Esophagus (tissue), 2 donors: ENCODE results near the gene ITCH. TPM values are rescaled to one million over a fixed set of nuclear protein-coding genes. Genes with fewer than 3 reads are reported as not detected.
"Not testable (repeated sequence)": the region's sequence is repeated elsewhere in the genome, so short reads cannot be mapped to it uniquely, and the experiment has no call there.

Source experiments
- H3K27ac ChIP-seq, 2 donors: one replicate each; pipeline ENCODE4 v1.5.1; 2013; ENCODE audit warnings: low read depth in 2 of 2, mild to moderate bottlenecking in 2 of 2, inconsistent platforms in 1 of 2, low read length in 1 of 2, moderate library complexity in 1 of 2
- H3K27me3 ChIP-seq, 2 donors: one replicate each; pipeline ENCODE4 v1.6.1; 2013; ENCODE audit warnings: low read length in 2 of 2, control low read depth in 1 of 2, mild to moderate bottlenecking in 1 of 2; ENCODE audit not compliant: insufficient read depth in 2 of 2, control insufficient read depth in 1 of 2
- H3K36me3 ChIP-seq, 2 donors: one replicate each; pipeline ENCODE4 v1.6.1; 2013; ENCODE audit warnings: low read length in 1 of 2; ENCODE audit not compliant: control insufficient read depth in 2 of 2, insufficient read depth in 2 of 2
- H3K4me1 ChIP-seq, 2 donors: one replicate each; pipeline ENCODE4 v1.6.1; 2013; ENCODE audit warnings: low read length in 1 of 2; ENCODE audit not compliant: control insufficient read depth in 2 of 2, insufficient read depth in 2 of 2
- H3K4me3 ChIP-seq, 2 donors: one replicate each; pipeline ENCODE4 v1.5.1; 2013; ENCODE audit warnings: low read length in 2 of 2, mild to moderate bottlenecking in 2 of 2, low read depth in 1 of 2, moderate library complexity in 1 of 2
- H3K9me3 ChIP-seq, 2 donors: one replicate each; pipeline ENCODE4 v1.6.1; 2013; ENCODE audit warnings: mild to moderate bottlenecking in 2 of 2, low read depth in 1 of 2, low read length in 1 of 2, moderate library complexity in 1 of 2; ENCODE audit not compliant: control insufficient read depth in 2 of 2, insufficient read depth in 1 of 2
- WGBS, 2 donors: extraction: QIAGEN DNeasy Blood & Tissue Kit; methylation state at CpG; one replicate each; pipeline ENCODE4 v1.1.7; 2013; 5-methylcytosine and 5-hydroxymethylcytosine counted together
- polyA plus RNA-seq, 2 donors: library from polyadenylated mRNA; stranded (reverse); fragments of 200-250 nt; gene quantifications; one replicate each; pipeline ENCODE4 v1.2.3, GENCODE V29; 2013
- donor health status: healthy with polysubstance abuse.
- donor health status: Bipolar disorder and iron deficiency.

Gene ITCH
- polyA plus RNA-seq, 2 donors: 19.3 to 19.7 TPM

DNA sequence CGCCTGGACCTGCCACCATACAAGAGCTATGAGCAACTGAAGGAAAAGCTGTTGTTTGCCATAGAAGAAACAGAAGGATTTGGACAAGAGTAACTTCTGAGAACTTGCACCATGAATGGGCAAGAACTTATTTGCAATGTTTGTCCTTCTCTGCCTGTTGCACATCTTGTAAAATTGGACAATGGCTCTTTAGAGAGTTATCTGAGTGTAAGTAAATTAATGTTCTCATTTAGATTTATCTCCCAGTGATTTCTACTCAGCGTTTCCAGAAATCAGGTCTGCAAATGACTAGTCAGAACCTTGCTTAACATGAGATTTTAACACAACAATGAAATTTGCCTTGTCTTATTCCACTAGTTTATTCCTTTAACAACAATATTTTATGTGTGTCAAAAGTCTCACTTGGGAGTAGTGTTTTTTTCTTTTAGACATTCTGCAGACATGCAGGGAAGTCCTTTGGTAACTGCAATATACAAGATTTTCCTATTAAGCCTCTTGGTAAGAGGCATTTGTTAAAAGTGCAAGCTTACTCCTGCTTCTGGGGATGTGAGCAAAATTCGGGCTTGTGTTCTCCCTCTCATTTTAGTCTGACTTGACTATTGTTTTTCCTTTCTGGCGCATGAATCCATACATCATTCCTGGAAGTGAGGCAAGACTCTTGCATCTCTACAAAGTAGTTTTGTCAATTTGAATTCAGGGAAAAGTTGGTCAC is 144.8 kb downstream of the ITCH start:
- Histone ChIP-seq H3K27me3 (no peaks in the 10 kb centered on the region), H3K4me1 (no peaks in the 10 kb centered on the region), H3K27ac (no peak overlapping the region), H3K4me3 (no peak overlapping the region), H3K9me3 (no peaks in the 10 kb centered on the region), H3K36me3 (peaks cover 6 to 9% of the 10 kb centered on the region in 2 donors)
- 87% methylated on average over 4 of the region's 4 CpGs for WGBS, 2 donors

DNA sequence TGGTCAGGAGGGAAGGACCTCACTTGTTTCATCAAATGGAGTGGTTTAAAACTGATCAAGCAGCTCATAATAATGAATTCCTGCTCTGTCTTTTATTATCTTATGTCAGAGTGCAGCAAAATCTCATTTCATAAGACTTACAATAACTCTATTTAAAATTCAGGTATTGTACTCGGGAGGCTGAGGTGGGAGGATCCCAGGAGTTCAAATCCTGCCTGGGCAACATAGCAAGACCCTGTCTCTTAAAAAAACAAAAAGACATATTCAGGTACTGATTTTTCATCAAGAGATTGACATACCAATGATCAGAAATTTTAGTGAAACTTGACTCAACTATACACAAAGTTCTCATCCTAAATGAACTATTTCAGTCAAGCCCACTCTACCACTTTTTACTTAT is 147.5 kb downstream of the ITCH start:
- H3K4me3 ChIP-seq: no peak overlapping the region
- no peaks in the 10 kb centered on the region for H3K4me1 ChIP-seq
- no peaks in the 10 kb centered on the region for H3K27me3 ChIP-seq
- H3K27ac ChIP-seq: no peak overlapping the region
- H3K36me3 ChIP-seq: peaks cover 4 to 6% of the 10 kb centered on the region in 2 donors
- no peaks in the 10 kb centered on the region for H3K9me3 ChIP-seq
- 95 to 100% methylated on average over 1 of the region's 1 CpG for whole genome bisulfite sequencing, 2 donors

DNA sequence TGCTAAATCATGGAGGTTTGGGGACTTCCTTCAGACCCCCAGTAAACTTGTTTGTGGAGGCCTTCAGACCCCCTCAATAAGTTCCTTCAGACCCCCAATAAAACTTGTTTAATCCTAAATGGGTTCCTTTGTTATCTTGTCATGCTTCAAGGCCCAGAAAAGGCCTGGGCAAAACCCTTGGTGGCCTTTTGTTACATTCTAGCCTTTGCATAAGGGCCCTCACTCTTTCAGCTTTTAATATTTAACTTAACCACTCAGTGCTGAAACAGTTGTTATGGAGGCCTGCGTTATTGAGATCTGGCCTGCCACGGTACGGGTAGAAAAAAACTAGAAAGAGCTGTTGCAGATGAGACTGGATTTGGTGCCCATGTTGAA is 148.8 kb downstream of the ITCH start:
- 87 to 95% methylated on average over 3 of the region's 3 CpGs for WGBS, 2 donors
- no peaks in the 10 kb centered on the region for H3K27me3 ChIP-seq
- H3K27ac ChIP-seq: no peak overlapping the region
- H3K9me3 ChIP-seq: no peaks in the 10 kb centered on the region
- peaks cover 0 to 6% of the 10 kb centered on the region in 2 donors for H3K36me3 ChIP-seq
- no peaks in the 10 kb centered on the region for H3K4me1 ChIP-seq
- H3K4me3 ChIP-seq: no peak overlapping the region

DNA sequence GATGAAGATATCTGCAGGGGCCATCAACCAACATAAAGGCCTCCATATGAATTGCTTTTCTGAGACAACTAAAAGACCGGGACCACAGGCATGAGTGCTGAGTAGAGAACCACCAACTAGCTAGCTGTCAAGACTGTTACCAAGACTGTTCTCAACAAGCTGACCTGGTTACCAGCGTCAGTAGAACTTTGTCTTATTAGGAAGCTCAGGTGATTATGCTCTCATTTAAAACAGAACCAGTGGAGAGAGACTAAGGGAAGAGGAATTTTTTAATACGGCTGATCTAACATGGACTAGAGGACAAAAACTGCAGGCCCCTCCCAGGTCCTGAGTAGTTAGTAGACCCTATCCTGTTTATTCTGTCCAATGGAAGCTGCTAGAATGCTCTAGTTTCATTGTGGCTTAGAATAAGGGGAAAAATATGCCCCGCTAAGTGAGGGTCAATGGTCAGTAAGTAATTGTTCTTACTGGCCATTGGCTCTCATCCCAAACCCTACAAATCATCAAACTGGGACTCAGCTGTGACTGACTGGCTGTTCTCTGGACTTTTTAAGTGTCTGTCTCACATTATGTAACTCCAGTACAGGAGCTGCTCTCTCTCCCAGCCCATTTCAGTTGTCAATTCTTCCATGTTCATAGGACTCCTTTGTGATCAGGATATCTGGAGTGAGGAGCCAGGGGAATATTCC is 149.3 kb downstream of the ITCH start:
- Histone ChIP-seq H3K27me3 (no peaks in the 10 kb centered on the region), H3K4me3 (no peak overlapping the region), H3K9me3 (no peaks in the 10 kb centered on the region), H3K4me1 (no peaks in the 10 kb centered on the region), H3K36me3 (peaks cover 0 to 6% of the 10 kb centered on the region in 2 donors), H3K27ac (no peak overlapping the region)
- 88 to 90% methylated on average over 4 of the region's 4 CpGs for WGBS, 2 donors

DNA sequence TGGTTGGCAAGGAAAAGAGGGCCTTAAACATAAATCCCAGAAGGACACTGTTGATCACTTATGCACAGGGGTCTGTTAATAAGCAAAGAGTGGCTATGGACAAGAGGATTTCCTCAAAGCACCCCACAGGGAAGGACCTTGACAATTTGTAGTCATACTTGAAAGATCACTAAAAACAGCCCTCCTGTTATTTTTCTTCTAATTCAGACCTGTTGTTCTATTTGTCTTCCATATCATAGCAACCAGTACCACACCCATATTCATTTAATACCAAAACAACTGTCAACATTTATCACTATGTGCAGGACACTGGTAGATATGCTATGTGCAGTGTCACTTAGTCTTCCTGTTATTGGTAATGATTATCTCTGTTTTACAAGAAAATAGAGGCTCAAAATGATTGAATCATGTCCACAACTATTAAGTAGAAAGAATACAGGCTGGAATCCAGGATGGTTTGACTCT is 149.9 kb downstream of the ITCH start:
- Histone ChIP-seq H3K9me3 (no peaks in the 10 kb centered on the region), H3K36me3 (peaks cover 0 to 3% of the 10 kb centered on the region in 2 donors), H3K27me3 (no peaks in the 10 kb centered on the region), H3K4me1 (no peaks in the 10 kb centered on the region), H3K27ac (no peak overlapping the region), H3K4me3 (no peak overlapping the region)

DNA sequence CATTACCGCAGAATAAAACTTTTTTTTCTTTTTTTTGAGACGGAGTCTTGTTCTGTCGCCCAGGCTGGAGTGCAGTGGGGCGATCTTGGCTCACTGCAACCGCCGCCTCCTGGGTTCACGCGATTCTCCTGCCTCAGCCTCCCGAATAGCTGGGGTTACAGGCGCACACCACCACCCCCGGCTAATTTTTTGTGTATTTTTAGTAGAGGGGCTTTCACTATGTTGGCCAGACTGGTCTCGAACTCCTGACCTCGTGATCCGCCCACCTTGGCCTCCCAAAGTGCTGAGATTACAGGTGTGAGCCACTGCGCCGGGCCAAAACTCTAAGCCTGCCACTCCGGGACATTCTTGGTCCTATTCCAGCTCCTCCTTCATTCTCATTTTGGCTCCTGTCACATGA is 151.0 kb downstream of the ITCH start:
- H3K27ac ChIP-seq, H3K27me3 ChIP-seq, H3K4me1 ChIP-seq, H3K36me3 ChIP-seq, H3K9me3 ChIP-seq, H3K4me3 ChIP-seq: not testable (repeated sequence)
- WGBS, 2 donors: 87% methylated on average over 17 of the region's 17 CpGs

DNA sequence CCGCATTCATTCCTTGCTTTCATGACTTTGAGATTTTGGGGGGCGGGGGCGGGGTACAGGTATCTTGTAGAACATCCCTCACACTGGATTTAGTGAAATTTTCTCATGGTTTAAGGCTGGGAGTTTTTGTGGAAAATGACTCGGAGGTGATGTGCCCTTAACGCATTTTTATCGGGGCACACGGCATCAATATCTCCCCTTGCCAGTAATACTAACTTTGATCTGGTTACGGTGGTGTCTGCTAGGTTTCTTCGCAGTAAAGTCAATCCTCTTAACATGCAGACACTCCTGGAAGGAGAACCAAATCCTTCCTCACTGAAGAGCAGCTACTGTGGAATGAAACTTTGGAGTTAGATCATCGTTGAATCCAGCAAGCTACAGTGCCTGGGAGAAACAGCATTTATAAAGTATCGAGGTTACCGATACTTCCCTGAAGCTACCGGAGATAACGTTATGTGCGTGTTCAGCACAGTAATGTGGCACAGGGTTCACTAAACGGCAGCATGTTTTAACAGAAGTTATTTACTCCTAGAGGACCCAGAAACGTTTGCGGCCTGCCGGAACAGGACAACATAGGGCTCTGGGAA is 151.9 kb downstream of the ITCH start:
- H3K9me3 ChIP-seq: no peaks in the 10 kb centered on the region
- H3K36me3 ChIP-seq: peaks cover 0 to 3% of the 10 kb centered on the region in 2 donors
- 21 to 22% methylated on average over 19 of the region's 19 CpGs for WGBS, 2 donors
- H3K4me3 ChIP-seq: peak overlapping the region; percentile 70 to 82
- H3K4me1 ChIP-seq: no peaks in the 10 kb centered on the region
- no peaks in the 10 kb centered on the region for H3K27me3 ChIP-seq
- H3K27ac ChIP-seq: peak overlapping the region; percentile 84 to 98

DNA sequence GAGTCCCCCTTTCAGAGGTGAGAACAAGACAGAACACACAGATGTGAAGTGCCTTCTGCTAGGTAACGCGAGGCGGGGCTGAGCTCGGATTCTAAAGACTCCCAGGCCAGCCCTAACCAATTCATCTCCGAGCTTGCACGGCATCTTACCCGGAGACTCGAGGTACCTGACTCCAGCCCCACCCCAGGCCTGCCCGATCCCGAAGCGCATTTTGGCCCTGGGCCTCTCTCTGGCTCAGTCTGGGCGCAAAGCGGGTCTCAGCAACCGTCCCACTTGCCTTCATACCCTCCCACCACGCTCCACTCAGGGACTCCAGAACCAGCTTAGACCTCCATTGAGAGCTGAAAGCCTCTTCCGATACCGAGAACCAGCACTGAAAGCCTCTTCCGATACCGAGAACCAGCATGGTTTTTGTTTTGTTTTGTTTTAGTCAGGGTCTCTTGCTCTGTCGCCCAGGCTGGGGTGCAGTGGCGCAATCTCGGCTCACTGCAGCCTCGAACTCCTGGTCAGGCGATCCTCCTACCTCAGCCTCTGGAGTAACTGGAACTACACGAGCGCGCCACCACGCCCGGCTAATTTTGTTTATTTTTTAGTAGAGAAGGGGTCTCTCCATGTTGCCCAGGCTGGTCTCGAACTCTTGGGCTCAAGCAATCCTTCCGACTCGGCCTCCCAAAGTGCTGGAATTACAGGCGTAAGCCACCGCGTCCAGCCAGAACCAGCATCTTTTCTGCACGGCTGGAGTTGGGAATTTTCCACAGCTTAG is 152.6 kb downstream of the ITCH start:
- WGBS, 2 donors: 2% methylated on average over 36 of the region's 36 CpGs
- Histone ChIP-seq H3K4me3 (peak overlapping the region; percentile 70 to 82), H3K4me1 (no peaks in the 10 kb centered on the region)

DNA sequence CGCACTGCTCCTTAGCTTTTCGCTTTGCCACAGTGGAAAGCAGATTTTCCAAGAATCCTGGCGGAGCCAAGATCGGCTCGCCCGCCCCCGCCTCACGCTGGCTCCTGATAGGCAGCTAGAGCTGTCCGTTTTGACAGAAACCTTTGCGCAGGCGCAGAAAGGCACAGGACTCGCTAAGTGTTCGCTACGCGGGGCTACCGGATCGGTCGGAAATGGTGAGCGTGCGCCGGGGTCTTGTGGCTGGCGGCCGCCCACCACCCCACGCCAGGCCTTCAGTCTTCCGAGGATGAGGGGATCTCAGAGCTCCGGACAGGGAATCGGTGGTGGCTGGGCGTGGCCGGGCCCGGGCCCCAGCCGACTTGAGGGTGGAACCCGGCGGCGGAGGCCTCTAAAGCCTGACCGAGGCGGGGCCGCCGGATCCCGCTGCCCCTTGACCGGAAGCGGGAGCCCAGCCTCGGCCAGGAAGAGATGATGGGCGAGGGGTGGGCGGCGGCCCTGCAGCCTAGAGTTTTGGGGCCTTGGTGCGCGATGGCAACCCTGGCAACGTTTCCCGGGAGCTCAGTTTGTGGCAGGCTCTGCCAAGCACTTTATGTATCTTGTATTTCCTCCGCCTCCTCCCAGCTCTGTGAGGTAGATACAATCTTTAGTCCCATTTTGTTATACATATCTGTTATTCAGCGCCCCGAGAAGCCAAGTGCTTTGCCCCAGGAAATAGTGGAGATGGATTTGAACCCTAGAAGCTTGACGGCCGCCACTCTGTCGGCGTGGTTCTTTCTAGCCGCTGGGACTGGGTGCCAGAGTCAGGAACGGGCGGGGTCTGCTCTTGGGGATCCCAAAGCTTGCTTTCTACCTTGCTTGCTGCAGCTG is 153.4 kb downstream of the ITCH start, which contains the start of gene DYNLRB1:
TSS of gene DYNLRB1 (plus strand) at position 176 of the 867 bp plus-strand sequence. CDS start at position 213, 37 bp downstream.
- no peaks in the 10 kb centered on the region for H3K9me3 ChIP-seq
- H3K27me3 ChIP-seq: no peaks in the 10 kb centered on the region
- peaks cover 1 to 3% of the 10 kb centered on the region in 2 donors for H3K36me3 ChIP-seq
- peak within 1 kb of the TSS; percentile 84 to 98 for H3K27ac ChIP-seq
- 0 to 1% methylated on average over 58 to 59 of the region's 59 CpGs for WGBS, 2 donors
- H3K4me1 ChIP-seq: no peaks in the 10 kb centered on the region
- peak within 1 kb of the TSS; percentile 70 to 82 for H3K4me3 ChIP-seq

More for the DNA sequence above, 152.6 kb downstream of the ITCH start:
- peak overlapping the region; percentile 84 to 98 for H3K27ac ChIP-seq
- peaks cover 0 to 3% of the 10 kb centered on the region in 2 donors for H3K36me3 ChIP-seq
- H3K9me3 ChIP-seq: no peaks in the 10 kb centered on the region
- H3K27me3 ChIP-seq: no peaks in the 10 kb centered on the region
